Measurements from ENCODE around the gene POLR2J. TPM values are rescaled to one million over a fixed set of nuclear protein-coding genes. Genes with fewer than 3 reads are reported as not detected.
"Not testable (repeated sequence)": the region's sequence is repeated elsewhere in the genome, so short reads cannot be mapped to it uniquely, and the experiment has no call there.

Gene POLR2J
- total RNA-seq, result 10 to 100 TPM; 13.2 to 27.9 (median 22.5) TPM

GRCh38 chr7:102478314-102479208 is at the start of gene POLR2J:
Gene POLR2J (minus strand): TSS chr7:102478922. CDS start chr7:102478860, 62 bp downstream.
- peak; percentile 83 to 96 (median 86) for DNase-seq
- H3K27ac ChIP-seq, result peak within 1 kb of the TSS in 3 of 4 donors; percentile 65 to 73 (median 69)
- H3K4me3 ChIP-seq, result peak within 1 kb of the TSS; percentile 40 to 62 (median 56)
- not testable (repeated sequence) for H3K9me3 ChIP-seq, H3K4me1 ChIP-seq, H3K27me3 ChIP-seq
- peak in 4 of 6 experiments; percentile 29 to 69 (median 56) for TF ChIP-seq CTCF (IDR thresholded peaks at IDR 0.05)
- H3K36me3 ChIP-seq, result peaks cover 0 to 12% (median 0%) of the 10 kb centered on the region in 3 donors

DNA sequence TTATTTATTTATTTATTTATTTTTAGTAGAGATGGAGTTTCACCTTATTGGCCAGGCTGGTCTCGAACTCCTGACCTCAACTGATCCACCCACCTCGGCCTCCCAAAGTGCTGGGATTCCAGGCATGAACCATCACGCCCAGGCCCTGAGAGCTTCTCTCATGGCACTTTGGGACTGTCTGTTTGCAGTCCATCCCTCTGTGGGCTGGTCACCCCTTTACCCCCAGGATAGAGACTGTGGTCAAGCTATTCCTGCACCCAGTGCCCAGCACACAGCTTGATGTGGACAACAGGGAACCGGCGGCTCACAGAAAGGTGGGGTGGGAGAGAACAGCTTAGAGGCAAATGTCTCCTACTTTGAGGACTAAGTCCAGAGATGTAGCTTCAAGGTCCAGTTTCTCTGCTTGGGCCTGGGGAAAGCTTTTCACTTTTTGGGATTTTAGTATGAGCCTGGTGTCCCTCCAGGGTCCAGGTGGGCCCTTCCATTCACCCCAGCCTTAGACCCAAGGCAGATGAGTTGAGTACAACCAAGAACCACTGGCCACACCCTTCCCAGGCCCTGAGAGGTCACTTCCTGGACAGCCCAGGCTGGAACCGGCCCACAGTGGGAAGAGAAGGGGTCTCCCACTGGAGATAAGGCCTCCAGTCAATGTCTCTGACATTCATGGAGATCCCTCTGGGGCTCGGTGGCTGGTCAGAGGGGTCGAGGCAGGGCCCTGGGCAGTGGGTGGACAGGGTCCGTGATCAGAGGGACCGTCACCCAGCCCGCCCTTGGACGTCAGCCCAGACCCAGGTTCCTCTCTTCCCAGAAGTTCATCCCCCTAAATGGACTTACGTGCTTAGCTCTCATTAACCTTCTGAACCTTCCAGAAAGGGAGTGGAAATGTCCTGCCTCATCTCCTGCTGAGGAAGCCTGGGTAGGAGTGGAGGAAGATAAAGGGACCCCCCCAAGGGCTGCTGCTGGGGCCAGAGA is 49.4 kb upstream of the POLR2J start:
- not testable (repeated sequence) for H3K27me3 ChIP-seq, H3K4me3 ChIP-seq, H3K4me1 ChIP-seq, H3K27ac ChIP-seq, DNase-seq, H3K9me3 ChIP-seq, H3K36me3 ChIP-seq

DNA sequence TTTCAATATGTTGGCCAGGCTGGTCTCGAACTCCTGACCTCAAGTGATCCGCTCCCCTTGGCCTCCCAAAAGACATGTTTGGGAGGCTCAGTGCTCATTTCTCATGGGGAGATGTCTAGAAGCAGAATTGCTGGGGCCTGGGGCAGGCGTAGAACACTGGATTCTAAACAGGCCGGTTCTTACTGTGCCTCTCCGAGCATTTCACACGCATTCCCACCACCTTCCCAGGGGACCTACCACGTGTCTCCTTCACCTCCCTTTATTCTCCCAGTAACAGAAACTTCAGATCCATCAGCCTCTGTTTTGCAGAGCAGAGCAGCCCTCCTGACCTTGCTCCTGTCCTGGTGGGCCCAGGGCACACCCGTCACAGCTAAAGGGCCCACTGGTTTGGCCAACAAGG is 48.5 kb upstream of the POLR2J start:
- not testable (repeated sequence) for DNase-seq, H3K4me3 ChIP-seq, H3K36me3 ChIP-seq

DNA sequence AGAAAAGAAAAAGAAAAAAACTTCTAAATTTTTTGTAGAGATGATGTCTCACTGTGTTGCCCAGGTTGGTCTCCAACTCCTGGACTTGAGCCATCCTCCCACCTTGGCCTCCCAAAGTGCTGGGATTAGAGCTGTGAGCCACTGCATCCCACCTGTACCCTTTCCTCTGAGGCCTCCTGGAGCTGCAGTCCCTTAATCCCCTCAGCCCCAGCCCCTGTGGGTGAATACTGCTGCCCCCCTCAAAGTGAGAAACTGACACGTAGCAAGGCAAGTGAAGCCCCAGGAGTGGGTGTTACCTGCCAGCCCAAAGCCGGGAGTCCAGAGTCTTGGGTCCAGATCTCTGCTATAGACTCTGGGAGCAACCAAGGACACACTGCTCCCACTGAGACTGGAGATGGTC is 46.1 kb upstream of the POLR2J start:
- not testable (repeated sequence) for H3K36me3 ChIP-seq, H3K27me3 ChIP-seq, H3K27ac ChIP-seq, H3K9me3 ChIP-seq, H3K4me3 ChIP-seq, H3K4me1 ChIP-seq, DNase-seq

More for the DNA sequence above, 48.5 kb upstream of the POLR2J start:
- H3K4me1 ChIP-seq, H3K27me3 ChIP-seq, H3K9me3 ChIP-seq, H3K27ac ChIP-seq: not testable (repeated sequence)

- not testable (repeated sequence) for H3K27ac ChIP-seq, H3K27me3 ChIP-seq, H3K4me3 ChIP-seq, DNase-seq, H3K36me3 ChIP-seq, H3K4me1 ChIP-seq, H3K9me3 ChIP-seq
Measured at GRCh38 chr7:102520797-102521196, 42.1 kb upstream of the POLR2J start.

DNA sequence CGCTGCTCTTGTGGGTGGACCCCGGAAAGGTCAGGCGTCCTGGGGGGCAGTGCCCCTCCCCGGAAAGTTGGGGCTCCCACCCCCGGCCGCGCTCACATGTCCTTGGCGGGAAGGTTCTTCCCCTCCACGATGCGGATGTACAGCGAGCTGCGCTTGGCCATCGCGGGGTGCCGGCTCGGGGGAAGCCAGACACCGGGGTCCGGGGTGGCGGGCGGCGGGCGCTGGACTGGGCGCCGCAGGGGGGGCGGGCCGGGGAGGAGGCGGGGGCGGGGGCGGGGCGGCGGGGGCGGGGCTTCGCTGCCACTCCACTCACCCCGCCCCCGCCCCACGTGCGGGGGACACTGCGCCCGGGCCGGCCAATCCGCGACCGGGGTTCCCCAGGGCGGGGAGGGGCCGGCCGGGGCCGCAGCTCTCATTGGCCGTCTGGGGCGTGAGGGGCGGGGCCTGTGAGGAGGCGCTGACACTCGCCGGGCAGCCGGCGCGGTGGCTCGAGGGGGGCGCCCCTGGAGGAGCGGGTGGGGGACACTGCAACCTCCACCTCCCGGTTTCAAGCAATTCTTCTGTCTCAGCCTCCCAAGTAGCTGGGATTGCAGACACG is 38.9 kb upstream of the POLR2J start, which contains the start of gene RASA4B:
Gene RASA4B (minus strand): TSS at position 228 of the 598 bp plus-strand sequence. CDS start 67 bp downstream, at position 161.
- not testable (repeated sequence) for H3K4me1 ChIP-seq, H3K27ac ChIP-seq, H3K9me3 ChIP-seq, H3K36me3 ChIP-seq, H3K27me3 ChIP-seq
- DNase-seq, result peak in 2 of 3 donors; percentile 15 to 37
- H3K4me3 ChIP-seq, result peak within 1 kb of the TSS in 2 of 4 donors; percentile 40 to 44

DNA sequence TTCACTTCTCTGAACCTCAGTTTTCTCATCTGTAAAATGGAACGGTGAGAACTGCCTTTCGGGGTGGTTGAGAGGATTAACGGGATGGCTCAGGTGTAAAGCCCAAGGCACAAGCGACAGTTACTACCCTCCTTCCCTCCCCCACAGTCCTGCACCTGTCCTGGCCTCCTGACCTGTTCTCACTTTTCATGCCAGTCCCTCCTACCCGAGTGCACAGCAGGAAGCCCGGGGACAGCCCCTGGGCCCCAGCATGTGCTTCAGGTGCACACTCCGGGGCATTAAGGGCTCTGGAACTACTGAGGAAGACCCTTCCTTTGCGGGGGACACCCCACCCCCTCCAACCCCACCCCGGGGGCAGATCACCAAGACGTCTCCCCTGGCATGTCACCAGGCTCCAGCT is 38.2 kb upstream of the POLR2J start:
- not testable (repeated sequence) for H3K27me3 ChIP-seq, DNase-seq, H3K36me3 ChIP-seq, H3K4me3 ChIP-seq, H3K9me3 ChIP-seq, H3K27ac ChIP-seq, H3K4me1 ChIP-seq

- not testable (repeated sequence) for H3K27me3 ChIP-seq, H3K9me3 ChIP-seq, H3K4me1 ChIP-seq, H3K4me3 ChIP-seq, H3K27ac ChIP-seq, DNase-seq, H3K36me3 ChIP-seq
Measured at GRCh38 chr7:102515889-102516288, 37.2 kb upstream of the POLR2J start.

DNA sequence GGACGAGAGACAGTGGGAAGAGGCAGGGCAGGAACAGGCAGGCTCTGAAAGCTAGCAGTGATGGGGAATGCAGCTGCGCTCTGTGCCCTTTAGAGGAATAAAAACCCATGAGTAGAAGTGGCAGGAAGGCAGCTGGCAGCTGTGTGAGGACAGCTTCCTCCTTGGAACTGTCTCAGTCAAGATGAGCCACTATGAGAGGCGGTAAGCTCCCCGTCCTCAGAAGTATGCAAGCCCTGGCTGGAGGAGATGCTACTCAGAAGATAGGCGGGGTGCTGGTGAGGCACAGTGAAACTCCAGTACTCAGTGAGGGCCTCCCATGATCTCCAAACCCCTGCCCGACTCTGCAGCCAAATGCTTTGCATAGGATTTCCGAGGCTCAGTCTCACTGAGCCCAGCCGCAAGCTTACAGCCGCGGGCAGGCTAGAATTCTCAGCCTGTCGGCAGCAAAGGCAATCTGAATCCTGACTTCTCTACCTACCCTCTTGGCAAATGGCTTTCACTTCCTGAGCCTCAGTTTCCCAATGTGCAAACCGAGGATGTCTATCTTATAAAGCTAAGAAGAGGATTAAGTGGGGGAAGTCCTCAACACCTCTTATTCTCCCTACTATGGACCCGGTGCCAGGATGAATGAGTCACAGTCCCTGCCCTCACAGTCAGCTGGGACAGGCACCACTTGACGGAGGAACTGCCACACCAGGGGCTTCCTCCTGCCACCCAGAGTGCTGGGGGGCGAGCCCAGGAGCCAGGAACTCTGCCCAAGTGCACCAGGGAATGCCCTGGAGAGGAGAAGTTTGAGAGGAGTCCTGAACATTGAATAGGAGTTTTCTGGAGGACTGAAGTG is 36.4 kb upstream of the POLR2J start:
- H3K27ac ChIP-seq, H3K4me3 ChIP-seq, H3K27me3 ChIP-seq, H3K36me3 ChIP-seq, H3K4me1 ChIP-seq, H3K9me3 ChIP-seq: not testable (repeated sequence)
- DNase-seq, result peak in 1 of 3 donors; percentile 15

DNA sequence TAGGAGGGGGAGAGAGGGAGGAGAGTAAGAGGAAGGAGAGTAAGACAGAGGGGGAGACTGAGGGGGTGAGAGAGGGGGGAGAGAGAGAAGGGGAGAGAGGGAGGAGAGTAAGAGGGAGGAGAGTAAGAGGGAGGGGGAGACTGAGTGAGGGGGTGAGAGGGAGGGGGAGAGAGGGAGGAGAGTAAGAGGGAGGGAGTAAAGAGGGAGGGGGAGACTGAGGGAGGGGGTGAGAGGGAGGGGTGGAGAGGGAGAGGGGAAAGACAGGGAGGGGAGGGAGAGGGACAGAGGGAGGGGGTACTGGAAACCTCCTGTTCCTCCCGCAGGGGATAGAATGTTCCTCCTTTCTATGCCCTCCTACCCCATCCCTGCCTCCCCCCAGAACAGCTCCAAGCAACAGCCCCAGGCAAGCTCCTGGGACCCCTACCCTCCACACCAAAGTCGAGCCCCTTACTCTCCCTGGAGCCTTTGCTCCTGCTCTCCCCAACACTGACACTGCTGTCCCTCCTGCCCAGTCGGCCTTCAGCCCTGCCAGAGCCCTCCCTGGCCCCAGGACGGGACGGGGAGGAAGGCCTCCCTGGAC is 34.0 kb upstream of the POLR2J start:
- DNase-seq, result peak in 1 of 3 donors; percentile 46
- not testable (repeated sequence) for H3K36me3 ChIP-seq, H3K9me3 ChIP-seq, H3K27me3 ChIP-seq, H3K4me1 ChIP-seq
- peak overlapping the region in 3 of 4 donors; percentile 26 to 74 (median 57) for H3K27ac ChIP-seq
- peak overlapping the region in 1 of 4 donors; percentile 13 for H3K4me3 ChIP-seq

- H3K4me3 ChIP-seq, H3K4me1 ChIP-seq, DNase-seq, H3K27me3 ChIP-seq, H3K9me3 ChIP-seq, H3K27ac ChIP-seq, H3K36me3 ChIP-seq: not testable (repeated sequence)
Measured at GRCh38 chr7:102511860-102512522, 33.3 kb upstream of the POLR2J start.

- H3K27me3 ChIP-seq, H3K4me1 ChIP-seq, H3K4me3 ChIP-seq, H3K36me3 ChIP-seq, H3K27ac ChIP-seq, H3K9me3 ChIP-seq, DNase-seq: not testable (repeated sequence)
Measured at GRCh38 chr7:102510575-102510974, 31.9 kb upstream of the POLR2J start.
